AG09309 (cell line): Measurements from ENCODE around the gene MRC2.
"Not testable (repeated sequence)": the region's sequence is repeated elsewhere in the genome, so short reads cannot be mapped to it uniquely, and the experiment has no call there.

Experiments
- DNase-seq: peaks from one replicate; pipeline ENCODE4 v3.0.0-alpha.2; 2010; ENCODE audit warnings: low read depth
- H3K4me3 ChIP-seq: 2 replicates; pipeline ENCODE4 v1.5.1; 2011; ENCODE audit warnings: mild to moderate bottlenecking, low read depth, low read length, moderate library complexity; ENCODE audit not compliant: control insufficient read depth
- TF ChIP-seq, protein P1 (sequence below): IDR thresholded peaks from 2 replicates; pipeline ENCODE4 v1.5.1; 2011; ENCODE audit warnings: mild to moderate bottlenecking, low read depth, low read length, inconsistent platforms; ENCODE audit not compliant: insufficient read depth, control insufficient read depth; ENCODE audit errors: missing control alignments

Gene MRC2

GRCh38 chr17:62688398-62689160 lies 61.1 kb downstream of the MRC2 start:
- no peak for DNase-seq
- TF ChIP-seq, protein P1, sequence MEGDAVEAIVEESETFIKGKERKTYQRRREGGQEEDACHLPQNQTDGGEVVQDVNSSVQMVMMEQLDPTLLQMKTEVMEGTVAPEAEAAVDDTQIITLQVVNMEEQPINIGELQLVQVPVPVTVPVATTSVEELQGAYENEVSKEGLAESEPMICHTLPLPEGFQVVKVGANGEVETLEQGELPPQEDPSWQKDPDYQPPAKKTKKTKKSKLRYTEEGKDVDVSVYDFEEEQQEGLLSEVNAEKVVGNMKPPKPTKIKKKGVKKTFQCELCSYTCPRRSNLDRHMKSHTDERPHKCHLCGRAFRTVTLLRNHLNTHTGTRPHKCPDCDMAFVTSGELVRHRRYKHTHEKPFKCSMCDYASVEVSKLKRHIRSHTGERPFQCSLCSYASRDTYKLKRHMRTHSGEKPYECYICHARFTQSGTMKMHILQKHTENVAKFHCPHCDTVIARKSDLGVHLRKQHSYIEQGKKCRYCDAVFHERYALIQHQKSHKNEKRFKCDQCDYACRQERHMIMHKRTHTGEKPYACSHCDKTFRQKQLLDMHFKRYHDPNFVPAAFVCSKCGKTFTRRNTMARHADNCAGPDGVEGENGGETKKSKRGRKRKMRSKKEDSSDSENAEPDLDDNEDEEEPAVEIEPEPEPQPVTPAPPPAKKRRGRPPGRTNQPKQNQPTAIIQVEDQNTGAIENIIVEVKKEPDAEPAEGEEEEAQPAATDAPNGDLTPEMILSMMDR = no peak
- H3K4me3 ChIP-seq = no peak overlapping the region

DNA sequence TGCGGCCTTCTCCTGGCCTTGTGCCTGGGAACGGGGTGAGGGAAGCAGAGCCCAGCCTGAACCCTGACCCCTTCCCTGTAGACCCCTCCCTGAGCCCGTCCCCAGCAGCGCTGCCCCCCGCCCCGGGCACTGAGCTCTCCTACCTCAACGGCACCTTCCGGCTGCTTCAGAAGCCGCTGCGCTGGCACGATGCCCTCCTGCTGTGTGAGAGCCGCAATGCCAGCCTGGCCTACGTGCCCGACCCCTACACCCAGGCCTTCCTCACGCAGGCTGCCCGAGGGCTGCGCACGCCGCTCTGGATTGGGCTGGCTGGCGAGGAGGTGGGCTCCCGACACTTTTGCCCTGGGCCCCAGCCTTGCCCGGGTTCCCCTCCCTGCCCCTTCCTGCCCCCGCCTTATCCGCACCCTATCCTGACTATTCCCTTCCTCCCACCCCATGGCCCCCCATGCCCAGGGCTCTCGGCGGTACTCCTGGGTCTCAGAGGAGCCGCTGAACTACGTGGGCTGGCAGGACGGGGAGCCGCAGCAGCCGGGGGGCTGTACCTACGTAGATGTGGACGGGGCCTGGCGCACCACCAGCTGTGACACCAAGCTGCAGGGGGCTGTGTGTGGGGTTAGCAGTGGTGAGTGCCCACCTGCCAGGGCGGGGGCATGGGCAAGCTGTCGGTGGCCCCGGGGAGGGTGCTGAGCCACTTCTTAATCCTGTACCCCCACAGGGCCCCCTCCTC lies 62.1 kb downstream of the MRC2 start:
- TF ChIP-seq, protein P1 = no peak
- no peak overlapping the region for H3K4me3 ChIP-seq
- DNase-seq = no peak

- H3K4me3 ChIP-seq = no peak overlapping the region
- no peak for DNase-seq
- TF ChIP-seq, protein P1 = no peak
Observed at GRCh38 chr17:62690168-62690897, 62.9 kb downstream of the MRC2 start.

DNA sequence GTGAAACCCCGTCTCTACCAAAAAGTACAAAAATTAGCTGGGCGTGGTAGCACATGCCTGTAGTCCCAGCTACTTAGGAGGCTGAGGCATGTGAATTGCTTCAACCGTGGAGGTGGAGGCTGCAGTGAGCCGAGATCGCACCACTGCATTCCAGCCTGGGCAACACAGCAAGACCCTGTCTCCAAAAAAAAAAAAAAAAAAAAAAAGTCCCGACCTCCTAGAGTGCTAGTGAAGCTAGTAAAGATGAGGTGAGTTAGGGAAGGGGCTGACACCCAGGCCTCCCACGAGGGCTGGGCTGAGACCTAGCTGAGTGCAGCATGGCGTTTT lies 64.1 kb downstream of the MRC2 start:
- not testable (repeated sequence) for H3K4me3 ChIP-seq, DNase-seq

DNA sequence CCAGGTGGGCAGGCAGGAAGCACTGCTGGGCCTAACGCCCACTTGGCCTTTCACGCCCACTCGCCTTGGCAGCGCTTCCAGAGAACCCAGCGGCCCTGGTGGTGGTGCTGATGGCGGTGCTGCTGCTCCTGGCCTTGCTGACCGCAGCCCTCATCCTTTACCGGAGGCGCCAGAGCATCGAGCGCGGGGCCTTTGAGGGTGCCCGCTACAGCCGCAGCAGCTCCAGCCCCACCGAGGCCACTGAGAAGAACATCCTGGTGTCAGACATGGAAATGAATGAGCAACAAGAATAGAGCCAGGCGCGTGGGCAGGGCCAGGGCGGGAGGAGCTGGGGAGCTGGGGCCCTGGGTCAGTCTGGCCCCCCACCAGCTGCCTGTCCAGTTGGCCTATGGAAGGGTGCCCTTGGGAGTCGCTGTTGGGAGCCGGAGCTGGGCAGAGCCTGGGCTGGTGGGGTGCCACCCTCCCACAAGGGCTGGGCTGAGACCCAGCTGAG lies 64.7 kb downstream of the MRC2 start:
- no peak overlapping the region for H3K4me3 ChIP-seq
- no peak for DNase-seq
- TF ChIP-seq, protein P1 = no peak

DNA sequence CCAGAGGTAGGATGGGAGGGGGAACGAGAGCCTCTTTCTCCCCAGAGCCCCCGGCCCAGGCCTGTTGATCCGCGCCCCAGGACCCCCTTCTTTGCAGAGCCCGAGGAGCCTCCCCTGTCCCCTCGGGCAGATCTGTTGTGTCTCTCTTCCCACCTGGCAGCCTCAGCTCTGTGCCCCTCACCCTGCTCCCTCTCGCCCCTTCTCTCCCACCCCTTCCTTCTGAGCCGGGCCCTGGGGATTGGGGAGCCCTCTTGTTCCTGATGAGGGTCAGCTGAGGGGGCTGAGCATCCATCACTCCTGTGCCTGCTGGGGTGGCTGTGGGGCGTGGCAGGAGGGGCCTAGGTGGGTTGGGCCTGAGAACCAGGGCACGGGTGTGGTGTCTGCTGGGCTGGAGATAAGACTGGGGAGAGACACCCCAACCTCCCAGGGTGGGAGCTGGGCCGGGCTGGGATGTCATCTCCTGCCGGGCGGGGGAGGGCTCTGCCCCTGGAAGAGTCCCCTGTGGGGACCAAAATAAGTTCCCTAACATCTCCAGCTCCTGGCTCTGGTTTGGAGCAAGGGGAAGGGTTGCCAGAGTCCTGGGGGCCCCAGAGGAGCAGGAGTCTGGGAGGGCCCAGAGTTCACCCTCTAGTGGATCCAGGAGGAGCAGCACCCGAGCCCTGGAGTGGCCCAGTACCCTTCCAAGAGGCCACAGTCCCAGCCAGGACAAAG lies 65.4 kb downstream of the MRC2 start:
- no peak for DNase-seq
- TF ChIP-seq, protein P1 = peak; percentile 57
- H3K4me3 ChIP-seq = no peak overlapping the region
